K562 (cell line): ENCODE results near the gene PPFIBP2. TPM values are rescaled to one million over a fixed set of nuclear protein-coding genes. Genes with fewer than 3 reads are reported as not detected.

ENCODE experiments used
- CBX5 ChIP-seq: IDR thresholded peaks from 2 replicates; pipeline ENCODE4 v1.6.1; 2014; ENCODE audit warnings: low read depth, borderline replicate concordance
- CREB1 ChIP-seq, 2 experiments: sonication (generic) in 1 of 2; formaldehyde crosslinking in 1 of 2; IDR thresholded peaks; 2 replicates each; pipeline versions ENCODE4 v1.6.1 to v1.8.0; 2012 to 2022; ENCODE audit warnings: inconsistent platforms in 1 of 2, mild to moderate bottlenecking in 1 of 2, missing genetic modification reagents in 1 of 2, moderate library complexity in 1 of 2
- FOXA3 ChIP-seq, 2 experiments: fragments of 450-650 bp in 1 of 2; sonication (generic) in 1 of 2; formaldehyde crosslinking; IDR thresholded peaks in 1 of 2; conservative IDR thresholded peaks in 1 of 2; 2 replicates each; pipeline versions ENCODE4 v1.4.0 to v1.8.0; 2020 to 2022; ENCODE audit warnings: mild to moderate bottlenecking in 2 of 2, missing genetic modification reagents in 1 of 2
- FOXJ2 ChIP-seq: fragments of 200-800 bp; sonication (Bioruptor generic); IDR thresholded peaks from 2 replicates; pipeline ENCODE4 v1.6.1; 2016; ENCODE audit warnings: missing genetic modification characterization, missing compliant biosample characterization
- PHB ChIP-seq: fragments of 250-450 bp; sonication (Bioruptor Pico); IDR thresholded peaks from 2 replicates; pipeline ENCODE4 v1.5.0; 2021
- RAD51 ChIP-seq: fragments of 450-650 bp; IDR thresholded peaks from 2 replicates; pipeline ENCODE4 v1.7.1; 2016; ENCODE audit warnings: low read depth, mild to moderate bottlenecking, borderline replicate concordance
- RBM15 ChIP-seq: fragments of 200-400 bp; formaldehyde crosslinking; IDR thresholded peaks from 2 replicates; pipeline ENCODE4 v1.6.1; 2018; ENCODE audit warnings: mild to moderate bottlenecking, low read length, moderate library complexity; ENCODE audit not compliant: insufficient read depth
- RBM22 ChIP-seq: fragments of 200-400 bp; formaldehyde crosslinking; IDR thresholded peaks from 2 replicates; pipeline ENCODE4 v1.6.1; 2018; ENCODE audit warnings: low read length, low read depth; ENCODE audit not compliant: poor library complexity, severe bottlenecking
- SIX5 ChIP-seq, 2 experiments: IDR thresholded peaks; 2 replicates each; pipeline ENCODE4 v1.6.1; 2011; ENCODE audit warnings: low read length in 2 of 2, borderline replicate concordance in 1 of 2, low read depth in 1 of 2, mild to moderate bottlenecking in 1 of 2, moderate library complexity in 1 of 2; ENCODE audit not compliant: insufficient read depth in 1 of 2
- SMAD1 ChIP-seq: fragments of 150-350 bp; IDR thresholded peaks from 2 replicates; pipeline ENCODE4 v1.6.1; 2014; ENCODE audit warnings: low read length, low read depth; ENCODE audit not compliant: partially characterized antibody
- TOE1 ChIP-seq, 2 experiments: fragments of 450-650 bp in 1 of 2; sonication (generic) in 1 of 2; formaldehyde crosslinking in 1 of 2; IDR thresholded peaks; 2 replicates each; pipeline versions ENCODE4 v1.7.1 to v1.8.0; 2016 to 2022; ENCODE audit warnings: borderline replicate concordance in 2 of 2, mild to moderate bottlenecking in 2 of 2, antibody characterized with exemption in 1 of 2, inconsistent platforms in 1 of 2, low read depth in 1 of 2, missing genetic modification reagents in 1 of 2, moderate library complexity in 1 of 2
- USF1 ChIP-seq: sonication (generic); formaldehyde crosslinking; IDR thresholded peaks from 2 replicates; pipeline ENCODE4 v1.9.0; 2022; ENCODE audit warnings: mild to moderate bottlenecking, missing genetic modification reagents
- ZNF212 ChIP-seq: fragments of 450-650 bp; formaldehyde crosslinking; IDR thresholded peaks from 2 replicates; pipeline ENCODE4 v1.4.0; 2020; ENCODE audit warnings: mild to moderate bottlenecking
- ZNF449 ChIP-seq: fragments of 250-450 bp; sonication (Bioruptor Pico); IDR thresholded peaks from 2 replicates; pipeline ENCODE4 v1.8.0; 2022; ENCODE audit warnings: moderate library complexity, mild to moderate bottlenecking, inconsistent platforms
- ZNF586 ChIP-seq: fragments of 450-650 bp; formaldehyde crosslinking; conservative IDR thresholded peaks from 2 replicates; pipeline ENCODE4 v1.4.0; 2020; ENCODE audit warnings: mild to moderate bottlenecking, moderate library complexity
- ZNF740 ChIP-seq, 3 experiments: fragments of 200-800 bp in 1 of 3; sonication (Bioruptor generic) in 1 of 3; sonication (generic) in 1 of 3; formaldehyde crosslinking in 1 of 3; IDR thresholded peaks; 2 replicates each; pipeline versions ENCODE4 v1.6.1 to v1.8.0; 2016 to 2022; ENCODE audit warnings: mild to moderate bottlenecking in 2 of 3, missing compliant biosample characterization in 2 of 3, missing genetic modification characterization in 2 of 3, missing genetic modification reagents in 1 of 3
- ZNF77 ChIP-seq: fragments of 250-450 bp; sonication (Bioruptor Pico); IDR thresholded peaks from 2 replicates; pipeline ENCODE4 v1.5.0; 2020
- polyA plus RNA-seq, 8 experiments: library from polyadenylated mRNA; depleted of rRNA in 4 of 8; stranded (reverse) in 5 of 8; unstranded in 3 of 8; fragments of >200 nt; fragmentation: Nextera tagmentation in 2 of 8; fragmentation: Illumina TruSeq in 1 of 8; extraction: Ambion mirVana in 2 of 8; extraction: Trizol in 1 of 8; gene quantifications; 2 replicates each; pipeline versions ENCODE4 v1.2.1 to v1.2.3, GENCODE V29; 2011 to 2014; ENCODE audit warnings: inconsistent platforms in 1 of 8, missing spikeins in 1 of 8
- total RNA-seq, 7 experiments: library from RNA; depleted of rRNA in 6 of 7; stranded (reverse); fragments of >200 nt in 6 of 7; fragmentation: Illumina TruSeq in 2 of 7; extraction: Trizol in 2 of 7; gene quantifications; 2 replicates each; pipeline versions ENCODE4 v1.2.1 to v1.2.3, GENCODE V29; 2011 to 2021; ENCODE audit warnings: low replicate concordance in 1 of 7
- TF ChIP-seq, protein P1 (sequence below): fragments of 450-650 bp; IDR thresholded peaks from 2 replicates; pipeline ENCODE4 v1.6.1; 2016; ENCODE audit warnings: borderline replicate concordance
- TF ChIP-seq, protein P2 (sequence below): conservative IDR thresholded peaks from 2 replicates; pipeline ENCODE4 v1.6.1; 2011; ENCODE audit warnings: low read depth, mild to moderate bottlenecking, low read length; ENCODE audit not compliant: control insufficient read depth

Gene PPFIBP2
- total and polyA plus RNA-seq, 9 of the 15 experiments (the other 6 are each of a cell fraction or from before 2014, with no cell fraction given) = 0.18 to 3.4 (median 1.2) TPM

DNA sequence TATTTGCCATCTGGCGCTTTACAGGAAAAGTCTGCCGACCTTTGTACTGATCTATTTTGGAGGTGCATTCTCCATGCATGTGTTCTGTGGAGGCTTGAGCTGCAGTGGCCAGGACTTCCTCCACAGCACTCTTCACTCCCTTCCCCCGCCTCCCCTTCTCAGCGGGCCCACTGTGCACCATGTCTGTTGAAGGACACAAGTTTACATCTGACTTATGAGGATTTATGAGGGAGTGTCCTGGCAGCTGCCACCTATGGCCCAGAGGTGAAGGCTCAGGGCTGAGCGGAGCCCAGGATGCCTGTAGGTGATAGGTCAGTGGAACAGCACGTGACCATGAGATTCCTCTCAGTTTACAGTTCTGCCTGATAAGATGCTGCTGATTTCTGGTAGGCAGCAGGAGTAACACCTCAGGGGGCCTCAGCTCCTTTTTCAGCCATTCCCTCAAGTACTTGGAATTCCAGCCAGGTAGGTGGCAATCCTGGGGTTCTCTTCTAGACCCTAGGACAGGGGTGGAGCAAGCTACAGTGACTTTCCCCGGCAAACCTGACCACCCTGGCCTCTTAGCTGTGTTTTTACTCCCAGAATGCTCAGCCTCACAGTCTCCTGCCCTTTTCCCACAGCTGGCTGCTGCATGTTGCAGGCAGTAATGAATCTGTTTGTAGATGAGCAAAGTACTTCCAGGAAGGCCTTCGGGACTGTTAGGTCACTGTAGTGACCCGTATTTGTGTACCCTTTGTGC is 59.9 kb downstream of the PPFIBP2 start (continued):
- TF ChIP-seq, protein P1, sequence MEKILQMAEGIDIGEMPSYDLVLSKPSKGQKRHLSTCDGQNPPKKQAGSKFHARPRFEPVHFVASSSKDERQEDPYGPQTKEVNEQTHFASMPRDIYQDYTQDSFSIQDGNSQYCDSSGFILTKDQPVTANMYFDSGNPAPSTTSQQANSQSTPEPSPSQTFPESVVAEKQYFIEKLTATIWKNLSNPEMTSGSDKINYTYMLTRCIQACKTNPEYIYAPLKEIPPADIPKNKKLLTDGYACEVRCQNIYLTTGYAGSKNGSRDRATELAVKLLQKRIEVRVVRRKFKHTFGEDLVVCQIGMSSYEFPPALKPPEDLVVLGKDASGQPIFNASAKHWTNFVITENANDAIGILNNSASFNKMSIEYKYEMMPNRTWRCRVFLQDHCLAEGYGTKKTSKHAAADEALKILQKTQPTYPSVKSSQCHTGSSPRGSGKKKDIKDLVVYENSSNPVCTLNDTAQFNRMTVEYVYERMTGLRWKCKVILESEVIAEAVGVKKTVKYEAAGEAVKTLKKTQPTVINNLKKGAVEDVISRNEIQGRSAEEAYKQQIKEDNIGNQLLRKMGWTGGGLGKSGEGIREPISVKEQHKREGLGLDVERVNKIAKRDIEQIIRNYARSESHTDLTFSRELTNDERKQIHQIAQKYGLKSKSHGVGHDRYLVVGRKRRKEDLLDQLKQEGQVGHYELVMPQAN = no peak
- no peak for TF ChIP-seq ZNF449 (CRISPR knock-in tag)
- peak; percentile 69 for TF ChIP-seq RAD51
- no peak for TF ChIP-seq CBX5
- TF ChIP-seq USF1 = peak; percentile 68
- no peak for TF ChIP-seq ZNF77 (CRISPR knock-in tag)
- TF ChIP-seq FOXJ2 (tag) = 0 out of 2 replicates have a peak, but pooled peaks have one; percentile 32
- TF ChIP-seq RBM22 = no peak
- no peak for TF ChIP-seq RBM15
- TF ChIP-seq ZNF212 (CRISPR knock-in tag) = no peak
- TF ChIP-seq CREB1 (IDR thresholded peaks at IDR 0.05) = no peak
- TF ChIP-seq CREB1 (CRISPR knock-in tag; IDR thresholded peaks at IDR 0.05) = no peak
- no peak for TF ChIP-seq ZNF740 (CRISPR knock-in tag; IDR thresholded peaks at IDR 0.05)
- TF ChIP-seq ZNF740 (tag; IDR thresholded peaks at IDR 0.05) = no peak
- TF ChIP-seq FOXA3 (CRISPR knock-in tag; conservative IDR thresholded peaks at IDR 0.05 in 1 of 2, IDR thresholded peaks at IDR 0.05 in 1 of 2) = no peak
- TF ChIP-seq SIX5 (IDR thresholded peaks at IDR 0.05; ENCODE audit: borderline replicate concordance in 1 of 2, insufficient read depth in 1 of 2, low read depth in 1 of 2, low read length in 2 of 2) = no peak
- TF ChIP-seq, protein P2, sequence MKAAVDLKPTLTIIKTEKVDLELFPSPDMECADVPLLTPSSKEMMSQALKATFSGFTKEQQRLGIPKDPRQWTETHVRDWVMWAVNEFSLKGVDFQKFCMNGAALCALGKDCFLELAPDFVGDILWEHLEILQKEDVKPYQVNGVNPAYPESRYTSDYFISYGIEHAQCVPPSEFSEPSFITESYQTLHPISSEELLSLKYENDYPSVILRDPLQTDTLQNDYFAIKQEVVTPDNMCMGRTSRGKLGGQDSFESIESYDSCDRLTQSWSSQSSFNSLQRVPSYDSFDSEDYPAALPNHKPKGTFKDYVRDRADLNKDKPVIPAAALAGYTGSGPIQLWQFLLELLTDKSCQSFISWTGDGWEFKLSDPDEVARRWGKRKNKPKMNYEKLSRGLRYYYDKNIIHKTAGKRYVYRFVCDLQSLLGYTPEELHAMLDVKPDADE = no peak
- no peak for TF ChIP-seq PHB
- TF ChIP-seq ZNF586 (CRISPR knock-in tag) = no peak
- TF ChIP-seq TOE1 (IDR thresholded peaks at IDR 0.05; ENCODE audit: borderline replicate concordance) = peak; percentile 45; the same call in 1 of the 2 replicates
- TF ChIP-seq TOE1 (CRISPR knock-in tag; IDR thresholded peaks at IDR 0.05; ENCODE audit: borderline replicate concordance, low read depth) = no peak
- no peak for TF ChIP-seq SMAD1
